Calu3 (cell line): ENCODE results near the gene CDC37. TPM values are rescaled to one million over a fixed set of nuclear protein-coding genes. Genes with fewer than 3 reads are reported as not detected.

Experiments
- BruUV-seq: library from RNA; stranded (reverse); fragments of 400-500 nt; replicated peaks from 2 replicates; lab custom pipeline; 2021; lab: Mats Ljungman, UMichigan
- CTCF ChIA-PET: fragments of 300-600 bp; sonication (Branson Sonifier 250); formaldehyde crosslinking; loops from one replicate; lab custom pipeline; 2022; ENCODE audit warnings: antibody characterized with exemption; lab: Charles Lee
- DNase-seq: peaks from one replicate; pipeline ENCODE4 v3.0.0; 2022
- H3K27ac Mint-ChIP-seq: one replicate; pipeline ENCODE4 v1.8.0; 2022; ENCODE audit warnings: mixed read lengths; ENCODE audit not compliant: unreplicated experiment
- H3K27me3 Mint-ChIP-seq: one replicate; pipeline ENCODE4 v1.8.0; 2022; ENCODE audit warnings: mixed read lengths; ENCODE audit not compliant: unreplicated experiment
- H3K36me3 Mint-ChIP-seq: one replicate; pipeline ENCODE4 v1.8.0; 2022; ENCODE audit warnings: mild to moderate bottlenecking, moderate library complexity, mixed read lengths; ENCODE audit not compliant: insufficient read depth, unreplicated experiment
- H3K4me1 Mint-ChIP-seq: one replicate; pipeline ENCODE4 v1.8.0; 2022; ENCODE audit warnings: mild to moderate bottlenecking, low read depth, mixed read lengths; ENCODE audit not compliant: unreplicated experiment
- H3K4me3 Mint-ChIP-seq: one replicate; pipeline ENCODE4 v1.8.0; 2022; ENCODE audit warnings: mild to moderate bottlenecking, low read depth, moderate library complexity, mixed read lengths; ENCODE audit not compliant: unreplicated experiment
- H3K9me3 Mint-ChIP-seq: one replicate; pipeline ENCODE4 v1.8.0; 2022; ENCODE audit warnings: low read depth, mixed read lengths; ENCODE audit not compliant: unreplicated experiment
- intact Hi-C: fragments of 100-400 bp; cut with micrococcal nuclease; formaldehyde crosslinking; loops from one replicate; pipeline ENCODE4 v1.10.0; 2022; ENCODE audit not compliant: unreplicated experiment
- total RNA-seq: library from RNA; stranded (reverse); gene quantifications from 2 replicates; pipeline ENCODE4 v1.2.3, GENCODE V29; 2022
- TF ChIP-seq, protein P1 (sequence below): fragments of 200-600 bp; IDR thresholded peaks from one replicate; pipeline ENCODE4 v1.8.0; 2022; ENCODE audit warnings: antibody characterized with exemption; ENCODE audit not compliant: unreplicated experiment

Gene CDC37
- total RNA-seq, 1 experiment from 2014 or later: 181 TPM

GRCh38 chr19:10432736-10433130 lies 29.4 kb upstream of the CDC37 start:
- peaks cover 9% of the 10 kb centered on the region for H3K36me3 Mint-ChIP-seq
- H3K27ac Mint-ChIP-seq: no peak overlapping the region
- no peak for DNase-seq
- BruUV-seq: no TSS peak
- TF ChIP-seq, protein P1, sequence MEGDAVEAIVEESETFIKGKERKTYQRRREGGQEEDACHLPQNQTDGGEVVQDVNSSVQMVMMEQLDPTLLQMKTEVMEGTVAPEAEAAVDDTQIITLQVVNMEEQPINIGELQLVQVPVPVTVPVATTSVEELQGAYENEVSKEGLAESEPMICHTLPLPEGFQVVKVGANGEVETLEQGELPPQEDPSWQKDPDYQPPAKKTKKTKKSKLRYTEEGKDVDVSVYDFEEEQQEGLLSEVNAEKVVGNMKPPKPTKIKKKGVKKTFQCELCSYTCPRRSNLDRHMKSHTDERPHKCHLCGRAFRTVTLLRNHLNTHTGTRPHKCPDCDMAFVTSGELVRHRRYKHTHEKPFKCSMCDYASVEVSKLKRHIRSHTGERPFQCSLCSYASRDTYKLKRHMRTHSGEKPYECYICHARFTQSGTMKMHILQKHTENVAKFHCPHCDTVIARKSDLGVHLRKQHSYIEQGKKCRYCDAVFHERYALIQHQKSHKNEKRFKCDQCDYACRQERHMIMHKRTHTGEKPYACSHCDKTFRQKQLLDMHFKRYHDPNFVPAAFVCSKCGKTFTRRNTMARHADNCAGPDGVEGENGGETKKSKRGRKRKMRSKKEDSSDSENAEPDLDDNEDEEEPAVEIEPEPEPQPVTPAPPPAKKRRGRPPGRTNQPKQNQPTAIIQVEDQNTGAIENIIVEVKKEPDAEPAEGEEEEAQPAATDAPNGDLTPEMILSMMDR: no peak
- no peak overlapping the region for H3K4me3 Mint-ChIP-seq
- no peaks in the 10 kb centered on the region for H3K4me1 Mint-ChIP-seq
- intact Hi-C loops: no loop called here
- CTCF ChIA-PET: interaction anchor here (0.6 kb wide), 1 partner anchor 29 kb away, joined by 3 read pairs; no protein-coding TSS in a partner anchor
- peaks cover 44% of the 10 kb centered on the region for H3K27me3 Mint-ChIP-seq
- H3K9me3 Mint-ChIP-seq: no peaks in the 10 kb centered on the region

GRCh38 chr19:10431943-10432735 lies 28.8 kb upstream of the CDC37 start:
- Mint-ChIP-seq H3K27ac (peak overlapping the region; percentile 47), H3K9me3 (no peaks in the 10 kb centered on the region), H3K4me1 (no peaks in the 10 kb centered on the region), H3K27me3 (peaks cover 44% of the 10 kb centered on the region), H3K36me3 (peaks cover 9% of the 10 kb centered on the region), H3K4me3 (peak overlapping the region; percentile 65)
- CTCF ChIA-PET: no interaction called here
- BruUV-seq: no TSS peak
- intact Hi-C loops: no loop called here
- peak; percentile 51 for DNase-seq
- TF ChIP-seq, protein P1: no peak

GRCh38 chr19:10431254-10431942 lies 28.1 kb upstream of the CDC37 start:
- Mint-ChIP-seq H3K27me3 (peaks cover 44% of the 10 kb centered on the region), H3K36me3 (peaks cover 9% of the 10 kb centered on the region), H3K9me3 (no peaks in the 10 kb centered on the region), H3K4me1 (no peaks in the 10 kb centered on the region), H3K4me3 (peak overlapping the region; percentile 65), H3K27ac (peak overlapping the region; percentile 47)
- no TSS peak for BruUV-seq
- CTCF ChIA-PET: no interaction called here
- TF ChIP-seq, protein P1: no peak
- no peak for DNase-seq
- intact Hi-C loops: no loop called here

GRCh38 chr19:10430505-10431253 lies 27.3 kb upstream of the CDC37 start:
- intact Hi-C loops: no loop called here
- Mint-ChIP-seq H3K27me3 (peaks cover 44% of the 10 kb centered on the region), H3K36me3 (peaks cover 9% of the 10 kb centered on the region), H3K4me3 (peak overlapping the region; percentile 65), H3K27ac (peak overlapping the region; percentile 47), H3K9me3 (no peaks in the 10 kb centered on the region), H3K4me1 (no peaks in the 10 kb centered on the region)
- TF ChIP-seq, protein P1: no peak
- BruUV-seq: no TSS peak
- CTCF ChIA-PET: interaction anchor here (0.6 kb wide), 1 partner anchor 40 kb away, joined by 3 read pairs; no protein-coding TSS in a partner anchor
- DNase-seq: no peak
